Mesodermal cell (in vitro differentiated cells): Measurements from ENCODE around the gene KIF26A.

Experiments
- H3K27ac ChIP-seq: 2 replicates; pipeline ENCODE4 v1.7.0; 2013; ENCODE audit warnings: mild to moderate bottlenecking, low read depth, low read length, moderate library complexity; ENCODE audit not compliant: severe bottlenecking
- H3K36me3 ChIP-seq: 2 replicates; pipeline ENCODE4 v1.7.1; 2013; ENCODE audit warnings: mild to moderate bottlenecking, low read length, moderate library complexity; ENCODE audit not compliant: control insufficient read depth, insufficient read depth
- H3K4me1 ChIP-seq: one replicate; pipeline ENCODE4 v1.7.1; 2013; ENCODE audit warnings: mild to moderate bottlenecking, low read length; ENCODE audit not compliant: insufficient read depth, control insufficient read depth, poor library complexity, severe bottlenecking
- H3K4me3 ChIP-seq: 2 replicates; pipeline ENCODE4 v1.7.0; 2013; ENCODE audit warnings: low read length, control low read depth, mild to moderate bottlenecking; ENCODE audit not compliant: insufficient read depth, poor library complexity, severe bottlenecking; ENCODE audit errors: extremely low read depth
- H3K9me3 ChIP-seq: 2 replicates; pipeline ENCODE4 v1.7.1; 2013; ENCODE audit warnings: mild to moderate bottlenecking, low read length, moderate library complexity; ENCODE audit not compliant: control insufficient read depth
- WGBS, 2 experiments: methylation state at CpG; one replicate each; pipeline ENCODE4 v1.1.5; 2013; ENCODE audit warnings: missing lambda C conversion rate in 2 of 2; ENCODE audit not compliant: insufficient coverage in 2 of 2; 5-methylcytosine and 5-hydroxymethylcytosine counted together

The KIF26A gene

GRCh38 chr14:104108570-104109541 lies 29.5 kb upstream of the KIF26A start:
- H3K4me1 ChIP-seq = no peaks in the 10 kb centered on the region
- no peak overlapping the region for H3K4me3 ChIP-seq
- H3K36me3 ChIP-seq = no peaks in the 10 kb centered on the region
- WGBS, 2 experiments = 73 to 77% methylated on average over 22 of the region's 26 CpGs
- no peaks in the 10 kb centered on the region for H3K9me3 ChIP-seq
- no peak overlapping the region for H3K27ac ChIP-seq

GRCh38 chr14:104109731-104110361 lies 28.5 kb upstream of the KIF26A start:
- no peaks in the 10 kb centered on the region for H3K9me3 ChIP-seq
- no peak overlapping the region for H3K27ac ChIP-seq
- H3K36me3 ChIP-seq = no peaks in the 10 kb centered on the region
- no peak overlapping the region for H3K4me3 ChIP-seq
- H3K4me1 ChIP-seq = no peaks in the 10 kb centered on the region
- WGBS, 2 experiments = 88 to 93% methylated on average over 12 to 22 of the region's 24 CpGs

GRCh38 chr14:104110491-104111209 lies 27.7 kb upstream of the KIF26A start:
- 87 to 91% methylated on average over 13 to 16 of the region's 18 CpGs for WGBS, 2 experiments
- H3K9me3 ChIP-seq = no peaks in the 10 kb centered on the region
- H3K4me1 ChIP-seq = no peaks in the 10 kb centered on the region
- H3K36me3 ChIP-seq = no peaks in the 10 kb centered on the region
- no peak overlapping the region for H3K4me3 ChIP-seq
- no peak overlapping the region for H3K27ac ChIP-seq

- H3K27ac ChIP-seq = no peak overlapping the region
- WGBS, 2 experiments = 81 to 90% methylated on average over 7 to 14 of the region's 21 CpGs
- no peaks in the 10 kb centered on the region for H3K9me3 ChIP-seq
- no peak overlapping the region for H3K4me3 ChIP-seq
- no peaks in the 10 kb centered on the region for H3K4me1 ChIP-seq
- H3K36me3 ChIP-seq = no peaks in the 10 kb centered on the region
Measured at GRCh38 chr14:104111301-104112112, 26.9 kb upstream of the KIF26A start.

- 88 to 96% methylated on average over 4 of the region's 6 CpGs for WGBS, 2 experiments
- Histone ChIP-seq H3K36me3 (no peaks in the 10 kb centered on the region), H3K9me3 (no peaks in the 10 kb centered on the region), H3K4me1 (no peaks in the 10 kb centered on the region), H3K27ac (no peak overlapping the region), H3K4me3 (no peak overlapping the region)
Measured at GRCh38 chr14:104112113-104112505, 26.3 kb upstream of the KIF26A start.

GRCh38 chr14:104112609-104113571 lies 25.5 kb upstream of the KIF26A start:
- Histone ChIP-seq H3K9me3 (no peaks in the 10 kb centered on the region), H3K4me1 (no peaks in the 10 kb centered on the region), H3K27ac (no peak overlapping the region), H3K36me3 (no peaks in the 10 kb centered on the region), H3K4me3 (no peak overlapping the region)
- WGBS, 2 experiments = 81 to 86% methylated on average over 8 to 13 of the region's 17 CpGs

- Histone ChIP-seq H3K36me3 (no peaks in the 10 kb centered on the region), H3K27ac (no peak overlapping the region), H3K9me3 (no peaks in the 10 kb centered on the region), H3K4me3 (no peak overlapping the region), H3K4me1 (no peaks in the 10 kb centered on the region)
- 76 to 84% methylated on average over 17 to 21 of the region's 23 CpGs for WGBS, 2 experiments
Measured at GRCh38 chr14:104113631-104114420, 24.6 kb upstream of the KIF26A start.

- WGBS, 2 experiments = 86 to 87% methylated on average over 21 to 25 of the region's 26 CpGs
- no peaks in the 10 kb centered on the region for H3K9me3 ChIP-seq
- H3K27ac ChIP-seq = no peak overlapping the region
- H3K4me1 ChIP-seq = no peaks in the 10 kb centered on the region
- H3K4me3 ChIP-seq = no peak overlapping the region
- H3K36me3 ChIP-seq = no peaks in the 10 kb centered on the region
Measured at GRCh38 chr14:104114421-104115130, 23.8 kb upstream of the KIF26A start.
